COR-L47 (cell line): ENCODE data around the gene SIVA1.

ENCODE experiments used
- DNase-seq: peaks from one replicate; lab custom pipeline; 2025; lab: John Stamatoyannopoulos, UW

SIVA1 gene

GRCh38 chr14:104771918-104772706, 19.2 kb downstream of the SIVA1 start:
- DNase-seq, result no peak

GRCh38 chr14:104772707-104773504, 20.0 kb downstream of the SIVA1 start:
- no peak for DNase-seq

GRCh38 chr14:104773505-104774452, 20.8 kb downstream of the SIVA1 start:
- peak; percentile 71 for DNase-seq

GRCh38 chr14:104774453-104775072, 21.6 kb downstream of the SIVA1 start:
- no peak for DNase-seq

- DNase-seq, result no peak
Observed at GRCh38 chr14:104775073-104775489, 22.1 kb downstream of the SIVA1 start.

- DNase-seq, result no peak
Observed at GRCh38 chr14:104776481-104776880, 23.5 kb downstream of the SIVA1 start.

- no peak for DNase-seq
Observed at GRCh38 chr14:104776961-104777807, 24.2 kb downstream of the SIVA1 start.

GRCh38 chr14:104777808-104778249, 24.9 kb downstream of the SIVA1 start:
- DNase-seq, result no peak

GRCh38 chr14:104778694-104779331, 25.9 kb downstream of the SIVA1 start:
- DNase-seq, result peak; percentile 93

- no peak for DNase-seq
Observed at GRCh38 chr14:104779776-104780512, 27.0 kb downstream of the SIVA1 start.

GRCh38 chr14:104780513-104781030, 27.6 kb downstream of the SIVA1 start:
- no peak for DNase-seq

GRCh38 chr14:104781271-104782077, 28.5 kb downstream of the SIVA1 start:
- no peak for DNase-seq

- DNase-seq, result no peak
Observed at GRCh38 chr14:104782086-104782807, 29.3 kb downstream of the SIVA1 start.

GRCh38 chr14:104782808-104783139, 29.8 kb downstream of the SIVA1 start:
- DNase-seq, result no peak

- DNase-seq, result no peak
Observed at GRCh38 chr14:104783484-104784217, 30.7 kb downstream of the SIVA1 start.

GRCh38 chr14:104784218-104784568, 31.2 kb downstream of the SIVA1 start:
- DNase-seq, result peak; percentile 56
